K562 (cell line): ENCODE results near the gene PLCG2.

Experiments
- CTCF ChIP-seq, 3 experiments: IDR thresholded peaks in 2 of 3; conservative IDR thresholded peaks in 1 of 3; 2 replicates each; pipeline ENCODE4 v1.5.1; 2011 to 2012; ENCODE audit warnings: low read length in 3 of 3, mild to moderate bottlenecking in 3 of 3, control low read depth in 2 of 3, improper control_type of control experiment in 1 of 3, inconsistent platforms in 1 of 3, low read depth in 1 of 3, mixed read lengths in 1 of 3, moderate library complexity in 1 of 3; ENCODE audit not compliant: insufficient read depth in 2 of 3
- EP300 ChIP-seq: IDR thresholded peaks from 2 replicates; pipeline ENCODE4 v1.6.1; 2012; ENCODE audit warnings: low read length, improper control_type of control experiment
- GABPA ChIP-seq: fragments of 200-800 bp; sonication (Bioruptor generic); conservative IDR thresholded peaks from 2 replicates; pipeline ENCODE4 v1.6.1; 2016; ENCODE audit warnings: low read depth, missing genetic modification characterization, missing compliant biosample characterization
- GATA2 ChIP-seq: sonication (generic); formaldehyde crosslinking; IDR thresholded peaks from 2 replicates; pipeline ENCODE4 v1.4.0; 2020; ENCODE audit warnings: mild to moderate bottlenecking, missing genetic modification reagents
- SMC3 ChIP-seq: conservative IDR thresholded peaks from 2 replicates; pipeline ENCODE4 v1.6.1; 2011; ENCODE audit warnings: low read depth, low read length, improper control_type of control experiment; ENCODE audit not compliant: insufficient read depth
- TCF7L2 ChIP-seq: fragments of 150-350 bp; IDR thresholded peaks from 2 replicates; pipeline ENCODE4 v1.6.1; 2016; ENCODE audit warnings: low read depth, mild to moderate bottlenecking, low read length, moderate library complexity
- ZBED1 ChIP-seq: IDR thresholded peaks from 2 replicates; pipeline ENCODE4 v1.6.1; 2014
- ZNF274 ChIP-seq: IDR thresholded peaks from 2 replicates; pipeline ENCODE4 v1.6.1; 2011; ENCODE audit warnings: low read depth, mild to moderate bottlenecking, low read length, moderate library complexity, borderline replicate concordance
- ZNF551 ChIP-seq: fragments of 250-450 bp; sonication (Bioruptor Pico); IDR thresholded peaks from 2 replicates; pipeline ENCODE4 v1.5.0; 2021; ENCODE audit warnings: mild to moderate bottlenecking, moderate library complexity

- no peak for TF ChIP-seq CTCF (IDR thresholded peaks at IDR 0.05 in 2 of 3, conservative IDR thresholded peaks at IDR 0.05 in 1 of 3; ENCODE audit: insufficient read depth in 2 of 3, low read depth in 1 of 3, low read length in 3 of 3)
- TF ChIP-seq TCF7L2, result no peak
- no peak for TF ChIP-seq EP300
- no peak for TF ChIP-seq SMC3
- no peak for TF ChIP-seq GATA2 (CRISPR knock-in tag)
- TF ChIP-seq ZNF551 (CRISPR knock-in tag), result no peak
- no peak for TF ChIP-seq GABPA
- TF ChIP-seq ZNF274, result no peak
- no peak for TF ChIP-seq ZBED1
Measured at GRCh38 chr16:81918927-81919326, 139.8 kb downstream of the PLCG2 start.
